H54 (cell line): Measurements from ENCODE around the gene MLN.

Experiments used
- DNase-seq: peaks from one replicate; pipeline ENCODE4 v3.0.0; 2011; ENCODE audit warnings: low spot score, mixed read lengths; ENCODE audit not compliant: insufficient read length
- FAIRE-seq: peaks from 3 replicates; lab custom pipeline; 2011; peaks lifted over from hg19 to GRCh38; lab: Jason Lieb, UNC
- POLR2A ChIP-seq: IDR thresholded peaks from 2 replicates; pipeline ENCODE4 v1.6.1; 2011; ENCODE audit warnings: low read depth, mild to moderate bottlenecking, low read length

The MLN gene

GRCh38 chr6:33783781-33784520 is 19.9 kb downstream of the MLN start:
- DNase-seq (no peak), FAIRE-seq (no peak)
- no peak for TF ChIP-seq POLR2A

- DNase-seq (no peak), FAIRE-seq (no peak)
Observed at GRCh38 chr6:33782561-33782960, 21.2 kb downstream of the MLN start.

GRCh38 chr6:33781131-33781975 is 22.4 kb downstream of the MLN start:
- TF ChIP-seq POLR2A = no peak
- FAIRE-seq = peak; percentile 79
- DNase-seq = peak; percentile 93

More at GRCh38 chr6:33782561-33782960, 21.2 kb downstream of the MLN start:
- TF ChIP-seq POLR2A = no peak

GRCh38 chr6:33779895-33780294 is 23.9 kb downstream of the MLN start:
- no peak for TF ChIP-seq POLR2A
- no peak for DNase-seq
- no peak for FAIRE-seq

- DNase-seq (no peak), FAIRE-seq (no peak)
- TF ChIP-seq POLR2A = no peak
Observed at GRCh38 chr6:33779290-33779689, 24.5 kb downstream of the MLN start.

- DNase-seq (no peak), FAIRE-seq (no peak)
- no peak for TF ChIP-seq POLR2A
Observed at GRCh38 chr6:33778444-33779121, 25.2 kb downstream of the MLN start.

GRCh38 chr6:33777398-33778388 is 26.1 kb downstream of the MLN start:
- DNase-seq (no peak), FAIRE-seq (no peak)
- no peak for TF ChIP-seq POLR2A

- no peak for FAIRE-seq
- TF ChIP-seq POLR2A = no peak
Observed at GRCh38 chr6:33776764-33777163, 27.0 kb downstream of the MLN start.

GRCh38 chr6:33776186-33776585 is 27.6 kb downstream of the MLN start:
- DNase-seq = no peak
- no peak for TF ChIP-seq POLR2A
- FAIRE-seq = no peak

More at GRCh38 chr6:33776764-33777163, 27.0 kb downstream of the MLN start:
- DNase-seq = no peak

- no peak for TF ChIP-seq POLR2A
- FAIRE-seq (no peak), DNase-seq (no peak)
Observed at GRCh38 chr6:33774774-33775173, 29.0 kb downstream of the MLN start.

GRCh38 chr6:33772902-33773472 is 30.8 kb downstream of the MLN start:
- FAIRE-seq (no peak), DNase-seq (no peak)
- TF ChIP-seq POLR2A = no peak

GRCh38 chr6:33772082-33772830 is 31.5 kb downstream of the MLN start:
- FAIRE-seq (no peak), DNase-seq (no peak)
- TF ChIP-seq POLR2A = no peak
